Vagina (tissue), 2 donors: Measurements from ENCODE around the gene CNTN5. TPM values are rescaled to one million over a fixed set of nuclear protein-coding genes. Genes with fewer than 3 reads are reported as not detected.

Source experiments
- DNase-seq, 2 donors: peaks; one replicate each; pipeline ENCODE4 v3.0.0-alpha.2; 2017; ENCODE audit errors: extremely low spot score in 2 of 2
- H3K27ac ChIP-seq: fragments of 200-600 bp; sonication (generic); one replicate; pipeline ENCODE4 v1.5.1; 2019
- H3K27me3 ChIP-seq: fragments of 200-600 bp; sonication (generic); one replicate; pipeline ENCODE4 v1.5.1; 2019
- H3K36me3 ChIP-seq, 2 donors: fragments of 200-600 bp; sonication (generic); one replicate each; pipeline ENCODE4 v1.5.1; 2017 to 2019
- H3K4me1 ChIP-seq: fragments of 200-600 bp; sonication (generic); one replicate; pipeline ENCODE4 v1.5.1; 2019
- H3K4me3 ChIP-seq, 2 donors: fragments of 200-600 bp; sonication (generic); 1 replicate in 1 of 2; 2 replicates in 1 of 2; pipeline ENCODE4 v1.5.1; 2016 to 2019
- H3K9me3 ChIP-seq: fragments of 200-600 bp; sonication (generic); one replicate; pipeline ENCODE4 v1.5.1; 2019
- CTCF ChIP-seq, 3 experiments: fragments of 450-650 bp in 2 of 3; fragments of 200-600 bp in 1 of 3; sonication (generic) in 1 of 3; IDR thresholded peaks; one replicate each; pipeline ENCODE4 v1.5.1; 2017 to 2019; ENCODE audit warnings: antibody characterized with exemption in 3 of 3, mild to moderate bottlenecking in 2 of 3, moderate library complexity in 2 of 3
- POLR2A ChIP-seq, 2 donors: fragments of 450-650 bp; IDR thresholded peaks; one replicate each; pipeline ENCODE4 v1.6.1; 2017; ENCODE audit warnings: antibody characterized with exemption in 2 of 2, mild to moderate bottlenecking in 2 of 2, moderate library complexity in 2 of 2
- POLR2AphosphoS5 ChIP-seq, 2 donors: sonication (generic); formaldehyde crosslinking; IDR thresholded peaks; one replicate each; pipeline ENCODE4 v1.9.0; 2017; ENCODE audit warnings: antibody characterized with exemption in 2 of 2, mild to moderate bottlenecking in 2 of 2, low read depth in 1 of 2; ENCODE audit not compliant: insufficient read depth in 1 of 2
- intact Hi-C: fragments of 100-400 bp; cut with DNase I; formaldehyde crosslinking; loops from one replicate; pipeline ENCODE4 v1.15.1; 2023
- total RNA-seq: library from RNA; depleted of rRNA; stranded (reverse); fragments of >200 nt; gene quantifications from one replicate; pipeline ENCODE4 v1.2.3, GENCODE V29; 2016

The CNTN5 gene
- total RNA-seq, 1 donor from 2014 or later: 0.25 TPM

GRCh38 chr11:99406345-99406744, 385.6 kb downstream of the CNTN5 start:
- no peak for DNase-seq
- H3K9me3 ChIP-seq: no peaks in the 10 kb centered on the region
- no peaks in the 10 kb centered on the region for H3K36me3 ChIP-seq
- no peak overlapping the region for H3K27ac ChIP-seq
- no peaks in the 10 kb centered on the region for H3K27me3 ChIP-seq
- no peak overlapping the region for H3K4me3 ChIP-seq
- no peaks in the 10 kb centered on the region for H3K4me1 ChIP-seq
- intact Hi-C loops: no loop called here
- no peak for TF ChIP-seq POLR2AphosphoS5 (IDR thresholded peaks at IDR 0.05; ENCODE audit: insufficient read depth in 1 of 2, low read depth in 1 of 2)
- no peak for TF ChIP-seq POLR2A (IDR thresholded peaks at IDR 0.05)
- no peak for TF ChIP-seq CTCF (IDR thresholded peaks at IDR 0.05)

GRCh38 chr11:99410636-99411035, 389.9 kb downstream of the CNTN5 start:
- no peaks in the 10 kb centered on the region for H3K9me3 ChIP-seq
- H3K36me3 ChIP-seq: no peaks in the 10 kb centered on the region
- intact Hi-C loops: no loop called here
- no peak overlapping the region for H3K4me3 ChIP-seq
- no peak for DNase-seq
- no peak for TF ChIP-seq POLR2AphosphoS5 (IDR thresholded peaks at IDR 0.05; ENCODE audit: insufficient read depth in 1 of 2, low read depth in 1 of 2)
- no peak overlapping the region for H3K27ac ChIP-seq
- H3K27me3 ChIP-seq: no peaks in the 10 kb centered on the region
- H3K4me1 ChIP-seq: no peaks in the 10 kb centered on the region

- no peak for DNase-seq
- Histone ChIP-seq H3K4me1 (no peaks in the 10 kb centered on the region), H3K36me3 (no peaks in the 10 kb centered on the region), H3K4me3 (no peak overlapping the region), H3K27me3 (no peaks in the 10 kb centered on the region), H3K27ac (no peak overlapping the region), H3K9me3 (no peaks in the 10 kb centered on the region)
- intact Hi-C loops: no loop called here
- TF ChIP-seq POLR2AphosphoS5 (IDR thresholded peaks at IDR 0.05; ENCODE audit: insufficient read depth in 1 of 2, low read depth in 1 of 2) (no peak), CTCF (IDR thresholded peaks at IDR 0.05) (no peak), POLR2A (IDR thresholded peaks at IDR 0.05) (no peak)
These were observed 398.4 kb downstream of the CNTN5 start for GRCh38 chr11:99418927-99419720.

- H3K36me3 ChIP-seq: no peaks in the 10 kb centered on the region
- no peak overlapping the region for H3K27ac ChIP-seq
- H3K4me3 ChIP-seq: no peak overlapping the region
- no peaks in the 10 kb centered on the region for H3K4me1 ChIP-seq
- no peaks in the 10 kb centered on the region for H3K9me3 ChIP-seq
- intact Hi-C loops: no loop called here
- no peak for DNase-seq
- TF ChIP-seq CTCF (IDR thresholded peaks at IDR 0.05) (no peak), POLR2A (IDR thresholded peaks at IDR 0.05) (no peak), POLR2AphosphoS5 (IDR thresholded peaks at IDR 0.05; ENCODE audit: insufficient read depth in 1 of 2, low read depth in 1 of 2) (no peak)
- H3K27me3 ChIP-seq: no peaks in the 10 kb centered on the region
These were observed 399.2 kb downstream of the CNTN5 start for GRCh38 chr11:99419991-99420390.

GRCh38 chr11:99422581-99423427, 402.1 kb downstream of the CNTN5 start:
- no peak for DNase-seq
- intact Hi-C loops: no loop called here
- TF ChIP-seq POLR2A (IDR thresholded peaks at IDR 0.05) (no peak), POLR2AphosphoS5 (IDR thresholded peaks at IDR 0.05; ENCODE audit: insufficient read depth in 1 of 2, low read depth in 1 of 2) (no peak), CTCF (IDR thresholded peaks at IDR 0.05) (no peak)
- no peaks in the 10 kb centered on the region for H3K9me3 ChIP-seq
- H3K27me3 ChIP-seq: no peaks in the 10 kb centered on the region
- H3K36me3 ChIP-seq: no peaks in the 10 kb centered on the region
- no peaks in the 10 kb centered on the region for H3K4me1 ChIP-seq
- no peak overlapping the region for H3K27ac ChIP-seq
- H3K4me3 ChIP-seq: no peak overlapping the region
